Measurements from ENCODE around the gene PRPF40B.

PRPF40B gene

GRCh38 chr12:49655595-49656236 is 32.4 kb downstream of the PRPF40B start:
- TF ChIP-seq CTCF (IDR thresholded peaks at IDR 0.05), result no peak

GRCh38 chr12:49658276-49658675 is 34.9 kb downstream of the PRPF40B start:
- TF ChIP-seq CTCF (IDR thresholded peaks at IDR 0.05), result no peak

GRCh38 chr12:49659753-49660152 is 36.4 kb downstream of the PRPF40B start:
- no peak for TF ChIP-seq CTCF (IDR thresholded peaks at IDR 0.05)

GRCh38 chr12:49661191-49661590 is 37.8 kb downstream of the PRPF40B start:
- no peak for TF ChIP-seq CTCF (IDR thresholded peaks at IDR 0.05)

GRCh38 chr12:49661746-49662145 is 38.4 kb downstream of the PRPF40B start:
- TF ChIP-seq CTCF (IDR thresholded peaks at IDR 0.05), result no peak

- no peak for TF ChIP-seq CTCF (IDR thresholded peaks at IDR 0.05)
Observed at GRCh38 chr12:49662998-49663843, 39.9 kb downstream of the PRPF40B start.

- no peak for TF ChIP-seq CTCF (IDR thresholded peaks at IDR 0.05)
Observed at GRCh38 chr12:49664167-49664566, 40.8 kb downstream of the PRPF40B start.

Data from LNCAP (cell line).